ENCODE data around the gene PLSCR5. TPM values are rescaled to one million over a fixed set of nuclear protein-coding genes. Genes with fewer than 3 reads are reported as not detected.
A peak's percentile ranks its signal among the peaks of the same experiment; 100 is the strongest.

Gene PLSCR5
- polyA plus RNA-seq, 3 donors: not detected

- H3K9ac ChIP-seq (ENCODE audit: insufficient read depth, low read length, poor library complexity, severe bottlenecking): peak overlapping the region; percentile 93
- H2AFZ ChIP-seq (ENCODE audit: insufficient read depth, low read depth, low read length, poor library complexity, severe bottlenecking): no peak overlapping the region
- peak overlapping the region; percentile 89 for H3K4me2 ChIP-seq (replicated peaks; ENCODE audit: extremely low read depth, low read length, poor library complexity, severe bottlenecking)
- H3K36me3 Mint-ChIP-seq: peaks cover 19 to 33% of the 10 kb centered on the region in 2 donors
- TF ChIP-seq CTCF (IDR thresholded peaks at IDR 0.05): no peak
- H4K20me1 ChIP-seq (ENCODE audit: insufficient read depth, low read length): peaks cover 21% of the 10 kb centered on the region
- H3K79me2 ChIP-seq (ENCODE audit: insufficient read depth, low read length): peaks cover 63% of the 10 kb centered on the region
- no peaks in the 10 kb centered on the region for H3K9me3 Mint-ChIP-seq
- peaks cover 48 to 50% of the 10 kb centered on the region in 2 donors for H3K4me1 ChIP-seq (ENCODE audit: control insufficient read depth in 1 of 2, insufficient read depth in 2 of 2, low read length in 2 of 2)
- intact Hi-C loops (cut with micrococcal nuclease): no loop called here
- H3K4me3 ChIP-seq (replicated peaks in 1 of 3; ENCODE audit: low read depth in 2 of 3, low read length in 3 of 3): peak overlapping the region; percentile 62 to 95 (median 93)
- 0% methylated on average over 1 of the region's 2 CpGs for WGBS (ENCODE audit: insufficient coverage)
- DNase-seq: no peak
- peak overlapping the region in 1 of 2 donors; percentile 93 for H3K27ac ChIP-seq (ENCODE audit: low read depth in 1 of 2, low read length in 2 of 2)
- peaks cover 48% of the 10 kb centered on the region for H3K4me1 Mint-ChIP-seq
- peak overlapping the region; percentile 93 to 99 for H3K4me3 Mint-ChIP-seq
- H3K27ac Mint-ChIP-seq: peak overlapping the region; percentile 95 to 99 (median 97)
- H3K27me3 ChIP-seq (ENCODE audit: control insufficient read depth in 2 of 2, insufficient read depth in 2 of 2, low read length in 2 of 2): no peaks in the 10 kb centered on the region
- H3K36me3 ChIP-seq (replicated peaks in 1 of 2; ENCODE audit: control insufficient read depth in 1 of 2, insufficient read depth in 2 of 2, low read length in 2 of 2): peaks cover 0 to 6% of the 10 kb centered on the region in 2 donors
- H3K9me3 ChIP-seq (replicated peaks in 1 of 2; ENCODE audit: control insufficient read depth in 1 of 2, insufficient read depth in 1 of 2, low read length in 2 of 2): no peaks in the 10 kb centered on the region
- peaks cover 0 to 2% (median 0%) of the 10 kb centered on the region in 3 donors for H3K27me3 Mint-ChIP-seq (ENCODE audit: low read depth in 3 of 3)
These were observed 62.2 kb downstream of the PLSCR5 start for GRCh38 chr3:146542978-146543377.

- TF ChIP-seq CTCF (IDR thresholded peaks at IDR 0.05): no peak
- H3K4me3 Mint-ChIP-seq: peak overlapping the region; percentile 93 to 99
- DNase-seq: peak; percentile 77 to 94 (median 88)
- Histone ChIP-seq H3K4me1 (ENCODE audit: control insufficient read depth in 1 of 2, insufficient read depth in 2 of 2, low read length in 2 of 2) (peaks cover 48 to 50% of the 10 kb centered on the region in 2 donors), H3K27me3 (ENCODE audit: control insufficient read depth in 2 of 2, insufficient read depth in 2 of 2, low read length in 2 of 2) (no peaks in the 10 kb centered on the region), H3K4me3 (replicated peaks in 1 of 3; ENCODE audit: low read depth in 2 of 3, low read length in 3 of 3) (peak overlapping the region; percentile 62 to 95 (median 93)), H2AFZ (ENCODE audit: insufficient read depth, low read depth, low read length, poor library complexity, severe bottlenecking) (no peak overlapping the region), H3K4me2 (replicated peaks; ENCODE audit: extremely low read depth, low read length, poor library complexity, severe bottlenecking) (peak overlapping the region; percentile 89), H3K79me2 (ENCODE audit: insufficient read depth, low read length) (peaks cover 71% of the 10 kb centered on the region), H3K36me3 (replicated peaks in 1 of 2; ENCODE audit: control insufficient read depth in 1 of 2, insufficient read depth in 2 of 2, low read length in 2 of 2) (peaks cover 5 to 14% of the 10 kb centered on the region in 2 donors), H4K20me1 (ENCODE audit: insufficient read depth, low read length) (peaks cover 29% of the 10 kb centered on the region), H3K9me3 (replicated peaks in 1 of 2; ENCODE audit: control insufficient read depth in 1 of 2, insufficient read depth in 1 of 2, low read length in 2 of 2) (no peaks in the 10 kb centered on the region), H3K27ac (ENCODE audit: low read depth in 1 of 2, low read length in 2 of 2) (peak overlapping the region in 1 of 2 donors; percentile 93), H3K9ac (ENCODE audit: insufficient read depth, low read length, poor library complexity, severe bottlenecking) (no peak overlapping the region)
- no CpG with 5 or more reads among the region's 2 CpGs for WGBS (ENCODE audit: insufficient coverage)
- H3K9me3 Mint-ChIP-seq: no peaks in the 10 kb centered on the region
- intact Hi-C loops (cut with micrococcal nuclease): no loop called here
- peaks cover 53% of the 10 kb centered on the region for H3K4me1 Mint-ChIP-seq
- H3K27me3 Mint-ChIP-seq (ENCODE audit: low read depth in 3 of 3): peaks cover 0 to 2% (median under 1%) of the 10 kb centered on the region in 3 donors
- peak overlapping the region; percentile 91 to 99 (median 95) for H3K27ac Mint-ChIP-seq
- H3K36me3 Mint-ChIP-seq: peaks cover 24 to 41% of the 10 kb centered on the region in 2 donors
These were observed 63.0 kb downstream of the PLSCR5 start for GRCh38 chr3:146542179-146542578.

Data from CD14-positive monocyte (primary cell).